GM12891 (cell line): Measurements from ENCODE around the gene FYB1.

Experiments used
- POLR2A ChIP-seq: IDR thresholded peaks from 2 replicates; pipeline ENCODE4 v1.6.1; 2011; ENCODE audit warnings: low read depth, low read length, control low read depth
- POLR2AphosphoS5 ChIP-seq: IDR thresholded peaks from 2 replicates; pipeline ENCODE4 v1.6.1; 2011; ENCODE audit warnings: low read depth, low read length, control low read depth
- SPI1 ChIP-seq: IDR thresholded peaks from 2 replicates; pipeline ENCODE4 v1.6.1; 2011; ENCODE audit warnings: low read depth, low read length, control low read depth

GRCh38 chr5:39159811-39160490 is 59.4 kb downstream of the FYB1 start:
- no peak for TF ChIP-seq POLR2A
- TF ChIP-seq SPI1, result no peak
- no peak for TF ChIP-seq POLR2AphosphoS5
